ENCODE data around the gene GRPEL2. TPM values are rescaled to one million over a fixed set of nuclear protein-coding genes. Genes with fewer than 3 reads are reported as not detected.

The GRPEL2 gene, protein sequence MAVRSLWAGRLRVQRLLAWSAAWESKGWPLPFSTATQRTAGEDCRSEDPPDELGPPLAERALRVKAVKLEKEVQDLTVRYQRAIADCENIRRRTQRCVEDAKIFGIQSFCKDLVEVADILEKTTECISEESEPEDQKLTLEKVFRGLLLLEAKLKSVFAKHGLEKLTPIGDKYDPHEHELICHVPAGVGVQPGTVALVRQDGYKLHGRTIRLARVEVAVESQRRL
- total RNA-seq (2014; rRNA removed; shearing (Covaris generic)): 58.8 and 62.2 TPM in 2 replicates
- polyA plus RNA-seq (2016; fragmentation: Nextera tagmentation; extraction: Ambion mirVana): 15.5 and 20.2 TPM in 2 replicates
- long read RNA-seq, full-length matches to known transcripts: 1 of 4 reads
- long read RNA-seq, partial matches to known transcripts: 0 of 4 reads
- long read RNA-seq, other reads (novel, unspliced or antisense): 3 of 4 reads

DNA sequence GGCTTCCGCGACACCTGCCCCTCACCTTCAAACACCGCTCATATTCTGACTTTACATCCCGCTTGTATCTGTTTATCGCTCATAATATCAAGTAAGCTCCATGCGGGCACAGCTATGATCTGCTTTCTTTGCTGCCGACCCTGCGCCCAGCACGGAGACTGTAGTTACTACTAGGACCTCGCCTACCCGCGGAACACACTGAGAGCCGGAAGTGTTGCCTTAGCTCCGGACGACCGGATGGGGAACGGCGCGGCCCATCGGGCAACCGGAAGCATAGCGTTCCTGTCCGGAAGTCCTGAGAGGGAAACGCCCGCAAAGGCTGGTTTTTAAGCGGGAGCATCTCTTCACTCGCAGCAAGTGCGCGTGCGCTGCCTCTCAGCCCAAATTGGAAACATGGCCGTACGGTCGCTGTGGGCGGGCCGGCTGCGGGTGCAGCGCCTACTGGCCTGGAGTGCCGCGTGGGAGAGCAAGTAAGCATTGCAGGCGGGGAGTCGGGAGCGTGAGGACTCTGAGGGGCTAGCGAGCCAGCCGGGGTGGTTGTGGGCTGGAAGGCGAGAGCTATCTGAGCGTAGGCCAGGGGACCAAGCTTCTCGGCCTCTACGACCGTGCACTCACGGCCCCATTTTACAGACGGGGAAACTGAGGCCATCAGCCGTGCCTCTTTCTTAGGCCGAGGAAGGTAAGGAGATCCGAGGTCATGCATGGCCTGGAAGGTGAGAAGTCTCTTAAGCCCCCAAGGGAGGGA is at the start of gene GRPEL2:
GRPEL2 (plus strand) TSS at position 353 of the 745 bp plus-strand sequence; CDS start at position 394, 41 bp downstream.
- peak within 1 kb of the TSS; percentile 98 for H2AFZ ChIP-seq
- peak; percentile 98 for DNase-seq (ENCODE audit: low spot score)
- Mint-ChIP-seq H3K9me3 (no peaks in the 10 kb centered on the region), H3K4me3 (peak within 1 kb of the TSS; percentile 94), H3K36me3 (ENCODE audit: low read depth) (peaks cover 43% of the 10 kb centered on the region), H3K27me3 (ENCODE audit: insufficient read depth, low read depth, poor library complexity) (no peaks in the 10 kb centered on the region), H3K27ac (peak within 1 kb of the TSS; percentile 94), H3K4me1 (peaks cover 7% of the 10 kb centered on the region; the same call in 2 of the 3 replicates)
- no peaks in the 10 kb centered on the region for H3K9me2 ChIP-seq (ENCODE audit: insufficient read depth)
- no peaks in the 10 kb centered on the region for H3K4me1 ChIP-seq (ENCODE audit: insufficient read depth)
- H3K27me3 ChIP-seq (ENCODE audit: insufficient read depth): no peaks in the 10 kb centered on the region
- peak within 1 kb of the TSS; percentile 97 for H3K4me2 ChIP-seq
- H3K36me3 ChIP-seq (ENCODE audit: insufficient read depth): peaks cover 29% of the 10 kb centered on the region
- no peaks in the 10 kb centered on the region for H3F3A ChIP-seq (replicated peaks; ENCODE audit: low read depth)
- peak within 1 kb of the TSS; percentile 82 for H3K4me3 ChIP-seq
- H3K27ac ChIP-seq (ENCODE audit: low read depth): peak within 1 kb of the TSS; percentile 94
- H3K79me2 ChIP-seq (replicated peaks; ENCODE audit: insufficient read depth): peaks cover 48% of the 10 kb centered on the region
- ATAC-seq: peak; percentile 98
- H4K20me1 ChIP-seq (replicated peaks; ENCODE audit: insufficient read depth): peaks cover 23% of the 10 kb centered on the region
- TF ChIP-seq, protein P1, sequence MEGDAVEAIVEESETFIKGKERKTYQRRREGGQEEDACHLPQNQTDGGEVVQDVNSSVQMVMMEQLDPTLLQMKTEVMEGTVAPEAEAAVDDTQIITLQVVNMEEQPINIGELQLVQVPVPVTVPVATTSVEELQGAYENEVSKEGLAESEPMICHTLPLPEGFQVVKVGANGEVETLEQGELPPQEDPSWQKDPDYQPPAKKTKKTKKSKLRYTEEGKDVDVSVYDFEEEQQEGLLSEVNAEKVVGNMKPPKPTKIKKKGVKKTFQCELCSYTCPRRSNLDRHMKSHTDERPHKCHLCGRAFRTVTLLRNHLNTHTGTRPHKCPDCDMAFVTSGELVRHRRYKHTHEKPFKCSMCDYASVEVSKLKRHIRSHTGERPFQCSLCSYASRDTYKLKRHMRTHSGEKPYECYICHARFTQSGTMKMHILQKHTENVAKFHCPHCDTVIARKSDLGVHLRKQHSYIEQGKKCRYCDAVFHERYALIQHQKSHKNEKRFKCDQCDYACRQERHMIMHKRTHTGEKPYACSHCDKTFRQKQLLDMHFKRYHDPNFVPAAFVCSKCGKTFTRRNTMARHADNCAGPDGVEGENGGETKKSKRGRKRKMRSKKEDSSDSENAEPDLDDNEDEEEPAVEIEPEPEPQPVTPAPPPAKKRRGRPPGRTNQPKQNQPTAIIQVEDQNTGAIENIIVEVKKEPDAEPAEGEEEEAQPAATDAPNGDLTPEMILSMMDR (conservative IDR thresholded peaks at IDR 0.05; ENCODE audit: low read depth in 2 of 2): no peak
- TF ChIP-seq, protein P2, sequence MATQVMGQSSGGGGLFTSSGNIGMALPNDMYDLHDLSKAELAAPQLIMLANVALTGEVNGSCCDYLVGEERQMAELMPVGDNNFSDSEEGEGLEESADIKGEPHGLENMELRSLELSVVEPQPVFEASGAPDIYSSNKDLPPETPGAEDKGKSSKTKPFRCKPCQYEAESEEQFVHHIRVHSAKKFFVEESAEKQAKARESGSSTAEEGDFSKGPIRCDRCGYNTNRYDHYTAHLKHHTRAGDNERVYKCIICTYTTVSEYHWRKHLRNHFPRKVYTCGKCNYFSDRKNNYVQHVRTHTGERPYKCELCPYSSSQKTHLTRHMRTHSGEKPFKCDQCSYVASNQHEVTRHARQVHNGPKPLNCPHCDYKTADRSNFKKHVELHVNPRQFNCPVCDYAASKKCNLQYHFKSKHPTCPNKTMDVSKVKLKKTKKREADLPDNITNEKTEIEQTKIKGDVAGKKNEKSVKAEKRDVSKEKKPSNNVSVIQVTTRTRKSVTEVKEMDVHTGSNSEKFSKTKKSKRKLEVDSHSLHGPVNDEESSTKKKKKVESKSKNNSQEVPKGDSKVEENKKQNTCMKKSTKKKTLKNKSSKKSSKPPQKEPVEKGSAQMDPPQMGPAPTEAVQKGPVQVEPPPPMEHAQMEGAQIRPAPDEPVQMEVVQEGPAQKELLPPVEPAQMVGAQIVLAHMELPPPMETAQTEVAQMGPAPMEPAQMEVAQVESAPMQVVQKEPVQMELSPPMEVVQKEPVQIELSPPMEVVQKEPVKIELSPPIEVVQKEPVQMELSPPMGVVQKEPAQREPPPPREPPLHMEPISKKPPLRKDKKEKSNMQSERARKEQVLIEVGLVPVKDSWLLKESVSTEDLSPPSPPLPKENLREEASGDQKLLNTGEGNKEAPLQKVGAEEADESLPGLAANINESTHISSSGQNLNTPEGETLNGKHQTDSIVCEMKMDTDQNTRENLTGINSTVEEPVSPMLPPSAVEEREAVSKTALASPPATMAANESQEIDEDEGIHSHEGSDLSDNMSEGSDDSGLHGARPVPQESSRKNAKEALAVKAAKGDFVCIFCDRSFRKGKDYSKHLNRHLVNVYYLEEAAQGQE (IDR thresholded peaks at IDR 0.05; ENCODE audit: unreplicated experiment): peak; percentile 4
- TF ChIP-seq, protein P3, sequence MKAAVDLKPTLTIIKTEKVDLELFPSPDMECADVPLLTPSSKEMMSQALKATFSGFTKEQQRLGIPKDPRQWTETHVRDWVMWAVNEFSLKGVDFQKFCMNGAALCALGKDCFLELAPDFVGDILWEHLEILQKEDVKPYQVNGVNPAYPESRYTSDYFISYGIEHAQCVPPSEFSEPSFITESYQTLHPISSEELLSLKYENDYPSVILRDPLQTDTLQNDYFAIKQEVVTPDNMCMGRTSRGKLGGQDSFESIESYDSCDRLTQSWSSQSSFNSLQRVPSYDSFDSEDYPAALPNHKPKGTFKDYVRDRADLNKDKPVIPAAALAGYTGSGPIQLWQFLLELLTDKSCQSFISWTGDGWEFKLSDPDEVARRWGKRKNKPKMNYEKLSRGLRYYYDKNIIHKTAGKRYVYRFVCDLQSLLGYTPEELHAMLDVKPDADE (IDR thresholded peaks at IDR 0.05): peak; percentile 70
- no peak for TF ChIP-seq NANOG (IDR thresholded peaks at IDR 0.05; ENCODE audit: borderline replicate concordance)
- no peak for TF ChIP-seq STAT1 (IDR thresholded peaks at IDR 0.05; ENCODE audit: unreplicated experiment)
- TF ChIP-seq POLR2AphosphoS5 (IDR thresholded peaks at IDR 0.05; ENCODE audit: low read depth): peak; percentile 95
- no peak for TF ChIP-seq ZNF331 (CRISPR knock-in tag; IDR thresholded peaks at IDR 0.05; ENCODE audit: low read depth)
- no peak for TF ChIP-seq JUNB (IDR thresholded peaks at IDR 0.05; ENCODE audit: unreplicated experiment)
- TF ChIP-seq, protein P4, sequence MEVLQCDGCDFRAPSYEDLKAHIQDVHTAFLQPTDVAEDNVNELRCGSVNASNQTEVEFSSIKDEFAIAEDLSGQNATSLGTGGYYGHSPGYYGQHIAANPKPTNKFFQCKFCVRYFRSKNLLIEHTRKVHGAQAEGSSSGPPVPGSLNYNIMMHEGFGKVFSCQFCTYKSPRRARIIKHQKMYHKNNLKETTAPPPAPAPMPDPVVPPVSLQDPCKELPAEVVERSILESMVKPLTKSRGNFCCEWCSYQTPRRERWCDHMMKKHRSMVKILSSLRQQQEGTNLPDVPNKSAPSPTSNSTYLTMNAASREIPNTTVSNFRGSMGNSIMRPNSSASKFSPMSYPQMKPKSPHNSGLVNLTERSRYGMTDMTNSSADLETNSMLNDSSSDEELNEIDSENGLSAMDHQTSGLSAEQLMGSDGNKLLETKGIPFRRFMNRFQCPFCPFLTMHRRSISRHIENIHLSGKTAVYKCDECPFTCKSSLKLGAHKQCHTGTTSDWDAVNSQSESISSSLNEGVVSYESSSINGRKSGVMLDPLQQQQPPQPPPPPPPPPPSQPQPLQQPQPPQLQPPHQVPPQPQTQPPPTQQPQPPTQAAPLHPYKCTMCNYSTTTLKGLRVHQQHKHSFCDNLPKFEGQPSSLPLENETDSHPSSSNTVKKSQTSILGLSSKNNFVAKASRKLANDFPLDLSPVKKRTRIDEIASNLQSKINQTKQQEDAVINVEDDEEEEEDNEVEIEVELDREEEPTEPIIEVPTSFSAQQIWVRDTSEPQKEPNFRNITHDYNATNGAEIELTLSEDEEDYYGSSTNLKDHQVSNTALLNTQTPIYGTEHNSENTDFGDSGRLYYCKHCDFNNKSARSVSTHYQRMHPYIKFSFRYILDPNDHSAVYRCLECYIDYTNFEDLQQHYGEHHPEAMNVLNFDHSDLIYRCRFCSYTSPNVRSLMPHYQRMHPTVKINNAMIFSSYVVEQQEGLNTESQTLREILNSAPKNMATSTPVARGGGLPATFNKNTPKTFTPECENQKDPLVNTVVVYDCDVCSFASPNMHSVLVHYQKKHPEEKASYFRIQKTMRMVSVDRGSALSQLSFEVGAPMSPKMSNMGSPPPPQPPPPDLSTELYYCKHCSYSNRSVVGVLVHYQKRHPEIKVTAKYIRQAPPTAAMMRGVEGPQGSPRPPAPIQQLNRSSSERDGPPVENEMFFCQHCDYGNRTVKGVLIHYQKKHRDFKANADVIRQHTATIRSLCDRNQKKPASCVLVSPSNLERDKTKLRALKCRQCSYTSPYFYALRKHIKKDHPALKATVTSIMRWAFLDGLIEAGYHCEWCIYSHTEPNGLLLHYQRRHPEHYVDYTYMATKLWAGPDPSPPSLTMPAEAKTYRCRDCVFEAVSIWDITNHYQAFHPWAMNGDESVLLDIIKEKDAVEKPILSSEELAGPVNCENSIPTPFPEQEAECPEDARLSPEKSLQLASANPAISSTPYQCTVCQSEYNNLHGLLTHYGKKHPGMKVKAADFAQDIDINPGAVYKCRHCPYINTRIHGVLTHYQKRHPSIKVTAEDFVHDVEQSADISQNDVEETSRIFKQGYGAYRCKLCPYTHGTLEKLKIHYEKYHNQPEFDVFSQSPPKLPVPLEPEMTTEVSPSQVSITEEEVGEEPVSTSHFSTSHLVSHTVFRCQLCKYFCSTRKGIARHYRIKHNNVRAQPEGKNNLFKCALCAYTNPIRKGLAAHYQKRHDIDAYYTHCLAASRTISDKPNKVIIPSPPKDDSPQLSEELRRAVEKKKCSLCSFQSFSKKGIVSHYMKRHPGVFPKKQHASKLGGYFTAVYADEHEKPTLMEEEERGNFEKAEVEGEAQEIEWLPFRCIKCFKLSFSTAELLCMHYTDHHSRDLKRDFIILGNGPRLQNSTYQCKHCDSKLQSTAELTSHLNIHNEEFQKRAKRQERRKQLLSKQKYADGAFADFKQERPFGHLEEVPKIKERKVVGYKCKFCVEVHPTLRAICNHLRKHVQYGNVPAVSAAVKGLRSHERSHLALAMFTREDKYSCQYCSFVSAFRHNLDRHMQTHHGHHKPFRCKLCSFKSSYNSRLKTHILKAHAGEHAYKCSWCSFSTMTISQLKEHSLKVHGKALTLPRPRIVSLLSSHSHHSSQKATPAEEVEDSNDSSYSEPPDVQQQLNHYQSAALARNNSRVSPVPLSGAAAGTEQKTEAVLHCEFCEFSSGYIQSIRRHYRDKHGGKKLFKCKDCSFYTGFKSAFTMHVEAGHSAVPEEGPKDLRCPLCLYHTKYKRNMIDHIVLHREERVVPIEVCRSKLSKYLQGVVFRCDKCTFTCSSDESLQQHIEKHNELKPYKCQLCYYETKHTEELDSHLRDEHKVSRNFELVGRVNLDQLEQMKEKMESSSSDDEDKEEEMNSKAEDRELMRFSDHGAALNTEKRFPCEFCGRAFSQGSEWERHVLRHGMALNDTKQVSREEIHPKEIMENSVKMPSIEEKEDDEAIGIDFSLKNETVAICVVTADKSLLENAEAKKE (CRISPR knock-in tag; IDR thresholded peaks at IDR 0.05): no peak
- TF ChIP-seq EZH2 (IDR thresholded peaks at IDR 0.05; ENCODE audit: low read depth, unreplicated experiment): no peak
- no peak for TF ChIP-seq ZNF114 (CRISPR knock-in tag; IDR thresholded peaks at IDR 0.05)
- peak; percentile 42; the same call in 1 of the 2 replicates for TF ChIP-seq CREB1 (CRISPR knock-in tag; IDR thresholded peaks at IDR 0.05; ENCODE audit: low read depth)
